WTC11 (cell line): ENCODE results near the gene MNAT1. TPM values are rescaled to one million over a fixed set of nuclear protein-coding genes. Genes with fewer than 3 reads are reported as not detected.

Experiments used
- ATAC-seq: fragments of 200-7000 bp; cut with Tn5 transposase; 2 replicates; pipeline ENCODE4 v1.10.0; 2021; ENCODE audit warnings: mild to moderate bottlenecking, moderate library complexity
- CTCF ChIA-PET: fragments of 300-600 bp; sonication (Branson Sonifier 250); formaldehyde crosslinking; loops from one replicate; lab custom pipeline; 2021; ENCODE audit warnings: antibody characterized with exemption; lab: Charles Lee
- POLR2A ChIA-PET: fragments of 350-600 bp; sonication (Branson Sonifier 250); formaldehyde crosslinking; loops from one replicate; lab custom pipeline; 2021; ENCODE audit warnings: antibody characterized with exemption; lab: Charles Lee
- DNase-seq: peaks from one replicate; pipeline ENCODE4 v3.0.0; 2021; ENCODE audit warnings: low spot score
- H3K27ac Mint-ChIP-seq: 2 replicates; pipeline ENCODE4 v1.8.0; 2021; ENCODE audit warnings: mixed read lengths
- H3K27me3 Mint-ChIP-seq: 2 replicates; pipeline ENCODE4 v1.8.0; 2021; ENCODE audit warnings: low read depth, mild to moderate bottlenecking, moderate library complexity, mixed read lengths
- H3K36me3 Mint-ChIP-seq: 2 replicates; pipeline ENCODE4 v1.8.0; 2021; ENCODE audit warnings: mixed read lengths
- H3K4me1 Mint-ChIP-seq: 2 replicates; pipeline ENCODE4 v1.8.0; 2022; ENCODE audit warnings: mixed read lengths
- H3K4me3 Mint-ChIP-seq: 2 replicates; pipeline ENCODE4 v1.8.0; 2021; ENCODE audit warnings: mild to moderate bottlenecking, moderate library complexity, mixed read lengths
- H3K9me3 Mint-ChIP-seq: 2 replicates; pipeline ENCODE4 v1.8.0; 2021; ENCODE audit warnings: mixed read lengths
- CREB1 ChIP-seq: sonication (generic); formaldehyde crosslinking; IDR thresholded peaks from 2 replicates; pipeline ENCODE4 v1.8.0; 2023; ENCODE audit warnings: mild to moderate bottlenecking, missing genetic modification reagents
- ELF4 ChIP-seq: sonication (generic); formaldehyde crosslinking; IDR thresholded peaks from 2 replicates; pipeline ENCODE4 v1.8.1; 2022; ENCODE audit warnings: low read depth, mild to moderate bottlenecking, moderate library complexity, missing genetic modification reagents
- EMX1 ChIP-seq: fragments of 250-450 bp; sonication (Bioruptor Pico); IDR thresholded peaks from 2 replicates; pipeline ENCODE4 v1.8.0; 2021; ENCODE audit warnings: mild to moderate bottlenecking
- FOXK1 ChIP-seq: sonication (generic); formaldehyde crosslinking; IDR thresholded peaks from 2 replicates; pipeline ENCODE4 v1.8.0; 2022; ENCODE audit warnings: mild to moderate bottlenecking, moderate library complexity, missing genetic modification reagents
- GABPB1 ChIP-seq: sonication (generic); formaldehyde crosslinking; IDR thresholded peaks from 2 replicates; pipeline ENCODE4 v1.8.1; 2023; ENCODE audit warnings: mild to moderate bottlenecking, missing genetic modification reagents
- GRHL2 ChIP-seq: fragments of 250-450 bp; sonication (Bioruptor Pico); IDR thresholded peaks from 2 replicates; pipeline ENCODE4 v1.8.0; 2022; ENCODE audit warnings: mild to moderate bottlenecking, moderate library complexity; ENCODE audit not compliant: insufficient replicate concordance, severe bottlenecking
- HMGA2 ChIP-seq: fragments of 250-450 bp; sonication (Bioruptor Pico); IDR thresholded peaks from 2 replicates; pipeline ENCODE4 v1.4.0; 2021; ENCODE audit warnings: mild to moderate bottlenecking, moderate library complexity
- JAZF1 ChIP-seq: fragments of 250-450 bp; sonication (Bioruptor Pico); IDR thresholded peaks from 2 replicates; pipeline ENCODE4 v1.9.0; 2021; ENCODE audit warnings: moderate library complexity, mild to moderate bottlenecking, inconsistent platforms
- KAT7 ChIP-seq: sonication (generic); formaldehyde crosslinking; IDR thresholded peaks from 2 replicates; pipeline ENCODE4 v1.8.1; 2023; ENCODE audit warnings: missing genetic modification reagents, mild to moderate bottlenecking, borderline replicate concordance
- NFYB ChIP-seq: sonication (generic); formaldehyde crosslinking; conservative IDR thresholded peaks from 2 replicates; pipeline ENCODE4 v1.8.0; 2022; ENCODE audit warnings: low read depth, missing genetic modification reagents
- NR3C1 ChIP-seq: sonication (generic); formaldehyde crosslinking; conservative IDR thresholded peaks from 2 replicates; pipeline ENCODE4 v1.8.1; 2023; ENCODE audit warnings: low read depth, mild to moderate bottlenecking, missing genetic modification reagents
- OVOL2 ChIP-seq: fragments of 250-450 bp; sonication (Bioruptor Pico); IDR thresholded peaks from 2 replicates; pipeline ENCODE4 v1.9.0; 2021; ENCODE audit warnings: mild to moderate bottlenecking, borderline replicate concordance
- RELA ChIP-seq: sonication (generic); formaldehyde crosslinking; IDR thresholded peaks from 2 replicates; pipeline ENCODE4 v1.8.1; 2022; ENCODE audit warnings: missing genetic modification reagents, mild to moderate bottlenecking, borderline replicate concordance
- SP1 ChIP-seq: sonication (generic); formaldehyde crosslinking; conservative IDR thresholded peaks from 2 replicates; pipeline ENCODE4 v1.8.1; 2022; ENCODE audit warnings: missing genetic modification reagents
- TCF7 ChIP-seq: sonication (generic); formaldehyde crosslinking; IDR thresholded peaks from 2 replicates; pipeline ENCODE4 v1.8.0; 2022; ENCODE audit warnings: mild to moderate bottlenecking, low read depth, missing genetic modification reagents, moderate library complexity
- ZBTB21 ChIP-seq: sonication (generic); formaldehyde crosslinking; IDR thresholded peaks from 2 replicates; pipeline ENCODE4 v1.8.1; 2023; ENCODE audit warnings: mild to moderate bottlenecking, missing genetic modification reagents, borderline replicate concordance
- ZNF121 ChIP-seq: sonication (generic); formaldehyde crosslinking; IDR thresholded peaks from 2 replicates; pipeline ENCODE4 v1.8.0; 2023; ENCODE audit warnings: missing genetic modification reagents
- total RNA-seq: library from RNA; stranded (reverse); gene quantifications from 3 replicates; pipeline ENCODE4 v1.2.3, GENCODE V29; 2021
- TF ChIP-seq, protein P1 (sequence below): sonication (generic); formaldehyde crosslinking; IDR thresholded peaks from 2 replicates; pipeline ENCODE4 v1.8.0; 2022; ENCODE audit warnings: mild to moderate bottlenecking, missing genetic modification reagents
- TF ChIP-seq, protein P2 (sequence below): sonication (generic); formaldehyde crosslinking; IDR thresholded peaks from 2 replicates; pipeline ENCODE4 v1.8.1; 2022; ENCODE audit warnings: missing genetic modification reagents, borderline replicate concordance
- TF ChIP-seq, protein P3 (sequence below): sonication (generic); formaldehyde crosslinking; IDR thresholded peaks from 2 replicates; pipeline ENCODE4 v1.8.1; 2023; ENCODE audit warnings: mild to moderate bottlenecking, missing genetic modification reagents, moderate library complexity
- TF ChIP-seq, protein P4 (sequence below): sonication (generic); formaldehyde crosslinking; conservative IDR thresholded peaks from 2 replicates; pipeline ENCODE4 v1.8.1; 2022; ENCODE audit warnings: mild to moderate bottlenecking, missing genetic modification reagents
- TF ChIP-seq, protein P5 (sequence below): sonication (generic); formaldehyde crosslinking; IDR thresholded peaks from 2 replicates; pipeline ENCODE4 v1.8.0; 2022; ENCODE audit warnings: mild to moderate bottlenecking, missing genetic modification reagents
- TF ChIP-seq, protein P6 (sequence below): fragments of 250-450 bp; sonication (Bioruptor Pico); IDR thresholded peaks from 2 replicates; pipeline ENCODE4 v2.1.2; 2022; ENCODE audit warnings: mild to moderate bottlenecking, moderate library complexity
- TF ChIP-seq, protein P7 (sequence below): sonication (generic); formaldehyde crosslinking; IDR thresholded peaks from 2 replicates; pipeline ENCODE4 v1.8.0; 2023; ENCODE audit warnings: mild to moderate bottlenecking, missing genetic modification reagents

Gene MNAT1
- total RNA-seq, 1 experiment from 2014 or later, result 59.0 TPM

DNA sequence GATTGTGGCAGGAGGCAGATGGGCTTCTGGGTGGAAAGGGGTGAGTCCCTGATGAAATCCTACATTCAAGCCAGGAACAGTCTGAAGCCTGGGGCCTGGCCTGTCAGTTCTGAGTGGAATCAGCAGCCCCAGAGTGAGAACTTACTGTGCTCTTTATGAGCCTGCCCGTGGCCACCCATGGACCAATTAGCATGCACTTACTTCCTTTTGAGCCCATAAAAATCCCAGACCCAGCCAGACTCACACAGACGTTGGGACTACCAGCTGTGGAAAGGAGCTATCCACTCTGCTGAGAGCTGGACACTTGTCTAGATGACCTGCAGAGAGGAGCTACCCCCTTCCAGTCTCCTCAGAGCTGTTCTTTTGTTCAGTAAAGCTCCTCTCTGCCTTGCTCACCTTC, 104.5 kb downstream of the MNAT1 start (continued):
- TF ChIP-seq, protein P1, sequence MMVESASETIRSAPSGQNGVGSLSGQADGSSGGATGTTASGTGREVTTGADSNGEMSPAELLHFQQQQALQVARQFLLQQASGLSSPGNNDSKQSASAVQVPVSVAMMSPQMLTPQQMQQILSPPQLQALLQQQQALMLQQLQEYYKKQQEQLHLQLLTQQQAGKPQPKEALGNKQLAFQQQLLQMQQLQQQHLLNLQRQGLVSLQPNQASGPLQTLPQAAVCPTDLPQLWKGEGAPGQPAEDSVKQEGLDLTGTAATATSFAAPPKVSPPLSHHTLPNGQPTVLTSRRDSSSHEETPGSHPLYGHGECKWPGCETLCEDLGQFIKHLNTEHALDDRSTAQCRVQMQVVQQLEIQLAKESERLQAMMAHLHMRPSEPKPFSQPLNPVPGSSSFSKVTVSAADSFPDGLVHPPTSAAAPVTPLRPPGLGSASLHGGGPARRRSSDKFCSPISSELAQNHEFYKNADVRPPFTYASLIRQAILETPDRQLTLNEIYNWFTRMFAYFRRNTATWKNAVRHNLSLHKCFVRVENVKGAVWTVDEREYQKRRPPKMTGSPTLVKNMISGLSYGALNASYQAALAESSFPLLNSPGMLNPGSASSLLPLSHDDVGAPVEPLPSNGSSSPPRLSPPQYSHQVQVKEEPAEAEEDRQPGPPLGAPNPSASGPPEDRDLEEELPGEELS (CRISPR knock-in tag), result no peak
- TF ChIP-seq NR3C1 (CRISPR knock-in tag), result no peak
- no peak for TF ChIP-seq ELF4 (CRISPR knock-in tag)
- no peak for TF ChIP-seq TCF7 (CRISPR knock-in tag)

DNA sequence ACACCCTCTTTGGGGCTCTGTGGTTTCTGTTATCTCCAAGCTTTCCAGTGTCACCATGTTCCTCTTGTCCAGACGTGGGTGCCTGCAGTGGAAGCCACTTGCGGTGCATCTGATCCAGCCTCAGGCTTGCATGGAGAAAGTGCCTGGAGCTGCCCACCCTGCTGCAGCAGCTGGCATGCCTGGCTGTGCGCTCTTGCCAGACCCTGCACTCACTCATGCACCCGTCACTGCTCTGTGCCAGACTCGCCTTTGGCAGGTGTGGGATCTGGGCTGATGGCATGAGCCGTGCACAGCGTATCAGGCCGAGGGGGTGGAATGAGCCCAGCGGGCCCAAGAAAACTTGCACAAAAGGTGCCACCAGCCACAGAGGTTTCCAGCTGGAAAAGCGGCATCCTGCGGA, 105.1 kb downstream of the MNAT1 start:
- DNase-seq, result no peak
- Mint-ChIP-seq H3K9me3 (peaks cover 3% of the 10 kb centered on the region; the same call in 1 of the 2 replicates), H3K4me1 (peaks cover 5% of the 10 kb centered on the region; the same call in 1 of the 2 replicates), H3K27ac (no peak overlapping the region), H3K4me3 (no peak overlapping the region), H3K27me3 (no peaks in the 10 kb centered on the region), H3K36me3 (peaks cover 15% of the 10 kb centered on the region)
- TF ChIP-seq ZBTB21 (CRISPR knock-in tag) (no peak), NFYB (CRISPR knock-in tag) (no peak), KAT7 (CRISPR knock-in tag) (no peak), RELA (no peak), GABPB1 (CRISPR knock-in tag) (no peak), CREB1 (CRISPR knock-in tag) (no peak), SP1 (CRISPR knock-in tag) (no peak)
- TF ChIP-seq, protein P2, sequence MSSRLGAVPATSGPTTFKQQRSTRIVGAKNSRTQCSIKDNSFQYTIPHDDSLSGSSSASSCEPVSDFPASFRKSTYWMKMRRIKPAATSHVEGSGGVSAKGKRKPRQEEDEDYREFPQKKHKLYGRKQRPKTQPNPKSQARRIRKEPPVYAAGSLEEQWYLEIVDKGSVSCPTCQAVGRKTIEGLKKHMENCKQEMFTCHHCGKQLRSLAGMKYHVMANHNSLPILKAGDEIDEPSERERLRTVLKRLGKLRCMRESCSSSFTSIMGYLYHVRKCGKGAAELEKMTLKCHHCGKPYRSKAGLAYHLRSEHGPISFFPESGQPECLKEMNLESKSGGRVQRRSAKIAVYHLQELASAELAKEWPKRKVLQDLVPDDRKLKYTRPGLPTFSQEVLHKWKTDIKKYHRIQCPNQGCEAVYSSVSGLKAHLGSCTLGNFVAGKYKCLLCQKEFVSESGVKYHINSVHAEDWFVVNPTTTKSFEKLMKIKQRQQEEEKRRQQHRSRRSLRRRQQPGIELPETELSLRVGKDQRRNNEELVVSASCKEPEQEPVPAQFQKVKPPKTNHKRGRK (CRISPR knock-in tag), result no peak
- TF ChIP-seq, protein P3, sequence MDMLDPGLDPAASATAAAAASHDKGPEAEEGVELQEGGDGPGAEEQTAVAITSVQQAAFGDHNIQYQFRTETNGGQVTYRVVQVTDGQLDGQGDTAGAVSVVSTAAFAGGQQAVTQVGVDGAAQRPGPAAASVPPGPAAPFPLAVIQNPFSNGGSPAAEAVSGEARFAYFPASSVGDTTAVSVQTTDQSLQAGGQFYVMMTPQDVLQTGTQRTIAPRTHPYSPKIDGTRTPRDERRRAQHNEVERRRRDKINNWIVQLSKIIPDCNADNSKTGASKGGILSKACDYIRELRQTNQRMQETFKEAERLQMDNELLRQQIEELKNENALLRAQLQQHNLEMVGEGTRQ (CRISPR knock-in tag), result no peak
- TF ChIP-seq, protein P4, sequence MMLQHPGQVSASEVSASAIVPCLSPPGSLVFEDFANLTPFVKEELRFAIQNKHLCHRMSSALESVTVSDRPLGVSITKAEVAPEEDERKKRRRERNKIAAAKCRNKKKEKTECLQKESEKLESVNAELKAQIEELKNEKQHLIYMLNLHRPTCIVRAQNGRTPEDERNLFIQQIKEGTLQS (CRISPR knock-in tag), result no peak
- TF ChIP-seq, protein P5, sequence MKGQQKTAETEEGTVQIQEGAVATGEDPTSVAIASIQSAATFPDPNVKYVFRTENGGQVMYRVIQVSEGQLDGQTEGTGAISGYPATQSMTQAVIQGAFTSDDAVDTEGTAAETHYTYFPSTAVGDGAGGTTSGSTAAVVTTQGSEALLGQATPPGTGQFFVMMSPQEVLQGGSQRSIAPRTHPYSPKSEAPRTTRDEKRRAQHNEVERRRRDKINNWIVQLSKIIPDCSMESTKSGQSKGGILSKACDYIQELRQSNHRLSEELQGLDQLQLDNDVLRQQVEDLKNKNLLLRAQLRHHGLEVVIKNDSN, result no peak
- ATAC-seq, result no peak; the same call in 1 of the 2 replicates
- CTCF ChIA-PET, result no interaction called here
- POLR2A ChIA-PET, result no interaction called here

DNA sequence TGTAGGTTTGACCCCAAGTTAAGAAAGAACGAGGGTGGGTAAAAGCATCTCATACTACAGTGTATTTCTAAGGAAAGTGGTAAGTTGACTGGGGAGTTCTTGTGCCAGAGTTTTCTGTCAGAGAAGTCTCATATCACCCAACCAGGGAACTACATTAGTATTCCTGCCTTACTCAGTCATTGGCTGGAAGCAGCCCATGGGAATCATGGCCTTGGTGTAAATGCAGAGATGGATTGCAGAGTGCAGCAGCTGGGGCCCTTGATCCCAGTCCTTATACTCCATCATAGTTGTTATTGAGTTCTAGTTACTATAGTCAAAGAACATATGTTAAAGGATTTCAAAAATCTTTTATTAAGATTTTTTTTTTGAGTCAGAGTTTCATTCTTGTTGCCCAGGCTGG, 105.8 kb downstream of the MNAT1 start:
- peaks cover 3% of the 10 kb centered on the region; the same call in 1 of the 2 replicates for H3K9me3 Mint-ChIP-seq
- POLR2A ChIA-PET, result no interaction called here
- H3K4me1 Mint-ChIP-seq, result peaks cover 5% of the 10 kb centered on the region; the same call in 1 of the 2 replicates
- no peak overlapping the region for H3K27ac Mint-ChIP-seq
- peaks cover 15% of the 10 kb centered on the region for H3K36me3 Mint-ChIP-seq
- DNase-seq (no peak), ATAC-seq (peak; percentile 41; the same call in 1 of the 2 replicates)
- CTCF ChIA-PET, result no interaction called here
- H3K4me3 Mint-ChIP-seq, result no peak overlapping the region
- H3K27me3 Mint-ChIP-seq, result no peaks in the 10 kb centered on the region
- TF ChIP-seq FOXK1, result no peak
- TF ChIP-seq OVOL2 (CRISPR knock-in tag), result no peak
- TF ChIP-seq, protein P6, sequence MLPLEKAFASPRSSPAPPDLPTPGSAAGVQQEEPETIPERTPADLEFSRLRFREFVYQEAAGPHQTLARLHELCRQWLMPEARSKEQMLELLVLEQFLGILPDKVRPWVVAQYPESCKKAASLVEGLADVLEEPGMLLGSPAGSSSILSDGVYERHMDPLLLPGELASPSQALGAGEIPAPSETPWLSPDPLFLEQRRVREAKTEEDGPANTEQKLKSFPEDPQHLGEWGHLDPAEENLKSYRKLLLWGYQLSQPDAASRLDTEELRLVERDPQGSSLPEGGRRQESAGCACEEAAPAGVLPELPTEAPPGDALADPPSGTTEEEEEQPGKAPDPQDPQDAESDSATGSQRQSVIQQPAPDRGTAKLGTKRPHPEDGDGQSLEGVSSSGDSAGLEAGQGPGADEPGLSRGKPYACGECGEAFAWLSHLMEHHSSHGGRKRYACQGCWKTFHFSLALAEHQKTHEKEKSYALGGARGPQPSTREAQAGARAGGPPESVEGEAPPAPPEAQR (CRISPR knock-in tag), result no peak
- TF ChIP-seq ZNF121, result no peak
- TF ChIP-seq, protein P7, sequence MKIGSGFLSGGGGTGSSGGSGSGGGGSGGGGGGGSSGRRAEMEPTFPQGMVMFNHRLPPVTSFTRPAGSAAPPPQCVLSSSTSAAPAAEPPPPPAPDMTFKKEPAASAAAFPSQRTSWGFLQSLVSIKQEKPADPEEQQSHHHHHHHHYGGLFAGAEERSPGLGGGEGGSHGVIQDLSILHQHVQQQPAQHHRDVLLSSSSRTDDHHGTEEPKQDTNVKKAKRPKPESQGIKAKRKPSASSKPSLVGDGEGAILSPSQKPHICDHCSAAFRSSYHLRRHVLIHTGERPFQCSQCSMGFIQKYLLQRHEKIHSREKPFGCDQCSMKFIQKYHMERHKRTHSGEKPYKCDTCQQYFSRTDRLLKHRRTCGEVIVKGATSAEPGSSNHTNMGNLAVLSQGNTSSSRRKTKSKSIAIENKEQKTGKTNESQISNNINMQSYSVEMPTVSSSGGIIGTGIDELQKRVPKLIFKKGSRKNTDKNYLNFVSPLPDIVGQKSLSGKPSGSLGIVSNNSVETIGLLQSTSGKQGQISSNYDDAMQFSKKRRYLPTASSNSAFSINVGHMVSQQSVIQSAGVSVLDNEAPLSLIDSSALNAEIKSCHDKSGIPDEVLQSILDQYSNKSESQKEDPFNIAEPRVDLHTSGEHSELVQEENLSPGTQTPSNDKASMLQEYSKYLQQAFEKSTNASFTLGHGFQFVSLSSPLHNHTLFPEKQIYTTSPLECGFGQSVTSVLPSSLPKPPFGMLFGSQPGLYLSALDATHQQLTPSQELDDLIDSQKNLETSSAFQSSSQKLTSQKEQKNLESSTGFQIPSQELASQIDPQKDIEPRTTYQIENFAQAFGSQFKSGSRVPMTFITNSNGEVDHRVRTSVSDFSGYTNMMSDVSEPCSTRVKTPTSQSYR (CRISPR knock-in tag), result no peak
- no peak for TF ChIP-seq NR3C1 (CRISPR knock-in tag)
- TF ChIP-seq RELA, result no peak
- no peak for TF ChIP-seq GRHL2
- no peak for TF ChIP-seq EMX1 (CRISPR knock-in tag)
- no peak for TF ChIP-seq HMGA2 (CRISPR knock-in tag)
- TF ChIP-seq JAZF1 (CRISPR knock-in tag), result no peak
